GM18499 (cell line): ENCODE data around the gene CD4.

Source experiments
- ATAC-seq: cut with Tn5 transposase; IDR thresholded peaks from one replicate; pipeline ENCODE4 v1.9.1; 2021; ENCODE audit warnings: moderate number of reproducible peaks; ENCODE audit not compliant: insufficient read depth, unreplicated experiment

CD4 gene

DNA sequence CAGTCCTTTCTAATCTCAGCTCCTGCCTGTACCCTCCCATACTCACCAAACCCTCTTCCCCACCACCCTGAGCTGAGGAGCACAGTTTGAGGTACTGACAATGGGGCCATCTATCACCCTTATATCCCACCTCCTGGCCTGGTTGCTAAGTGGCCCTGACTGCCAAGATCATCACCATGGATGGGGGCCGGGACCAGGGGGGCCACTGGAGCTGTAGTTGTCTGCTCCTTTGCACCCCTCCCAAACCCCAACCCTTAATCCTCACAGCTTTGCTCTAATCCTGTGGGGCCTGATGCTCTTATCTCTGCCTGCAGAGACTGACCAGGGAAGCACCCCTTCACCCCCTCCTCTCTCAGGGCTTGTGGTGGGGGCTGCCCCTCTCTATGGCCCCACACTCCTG, 51.0 kb downstream of the CD4 start:
- ATAC-seq: no peak

DNA sequence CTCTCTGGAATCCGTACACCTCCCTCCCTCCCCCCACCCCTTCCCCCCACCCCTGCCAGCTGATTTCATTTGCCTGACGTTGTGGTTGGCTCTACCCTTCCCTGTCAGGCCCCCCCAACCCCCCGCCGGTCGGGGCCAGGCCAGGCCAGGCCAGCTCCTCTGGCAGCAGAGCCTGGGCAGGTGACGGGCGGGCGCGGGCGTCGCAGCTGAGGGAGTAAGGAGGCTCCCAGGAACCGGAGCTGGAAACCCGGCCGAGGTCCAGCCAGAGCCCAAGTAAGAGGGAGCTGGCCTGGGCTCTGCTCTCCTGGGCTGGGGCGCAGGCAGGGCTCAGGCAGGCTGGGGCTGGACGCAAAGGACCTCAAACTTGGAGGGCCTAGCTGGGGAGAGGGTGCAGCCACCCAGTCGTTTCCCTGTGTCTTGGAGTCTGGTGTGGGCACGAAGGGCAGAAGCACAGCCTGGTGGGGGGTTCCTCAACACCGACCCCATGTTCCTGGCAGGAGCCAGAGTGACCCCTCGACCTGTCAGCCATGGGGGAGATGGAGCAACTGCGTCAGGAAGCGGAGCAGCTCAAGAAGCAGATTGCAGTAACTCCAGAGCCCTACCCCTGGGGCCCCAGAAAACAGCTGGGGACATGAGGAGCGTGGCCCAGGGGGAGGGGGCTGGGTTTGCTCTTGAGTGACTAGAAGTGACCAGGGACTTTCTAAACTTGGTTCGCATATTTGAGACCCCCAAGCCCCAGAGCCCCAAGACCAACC, 51.6 kb downstream of the CD4 start, which contains the start of gene GNB3:
Gene GNB3 (plus strand): TSS at position 165 of the 755 bp plus-strand sequence. CDS start 363 bp downstream, at position 528.
- ATAC-seq: no peak

DNA sequence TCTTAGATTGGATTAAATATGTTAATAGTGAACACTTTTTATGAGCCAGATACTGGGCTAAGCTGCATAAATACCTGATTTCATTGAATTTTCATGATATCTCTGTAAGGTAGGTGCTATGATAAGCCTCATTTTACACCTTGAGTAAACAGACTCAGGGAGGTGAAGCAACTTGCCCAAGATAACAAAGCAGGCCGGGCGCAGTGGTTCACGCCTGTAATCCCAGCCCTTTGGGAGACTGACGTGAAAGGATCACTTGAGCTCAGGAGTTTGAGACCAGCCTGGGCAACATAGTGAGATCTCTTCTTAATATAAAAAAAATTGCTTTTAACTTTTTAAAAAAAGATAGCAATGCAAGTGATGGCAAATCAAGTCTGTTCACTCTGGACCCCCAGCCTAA, 52.7 kb downstream of the CD4 start:
- ATAC-seq: no peak

DNA sequence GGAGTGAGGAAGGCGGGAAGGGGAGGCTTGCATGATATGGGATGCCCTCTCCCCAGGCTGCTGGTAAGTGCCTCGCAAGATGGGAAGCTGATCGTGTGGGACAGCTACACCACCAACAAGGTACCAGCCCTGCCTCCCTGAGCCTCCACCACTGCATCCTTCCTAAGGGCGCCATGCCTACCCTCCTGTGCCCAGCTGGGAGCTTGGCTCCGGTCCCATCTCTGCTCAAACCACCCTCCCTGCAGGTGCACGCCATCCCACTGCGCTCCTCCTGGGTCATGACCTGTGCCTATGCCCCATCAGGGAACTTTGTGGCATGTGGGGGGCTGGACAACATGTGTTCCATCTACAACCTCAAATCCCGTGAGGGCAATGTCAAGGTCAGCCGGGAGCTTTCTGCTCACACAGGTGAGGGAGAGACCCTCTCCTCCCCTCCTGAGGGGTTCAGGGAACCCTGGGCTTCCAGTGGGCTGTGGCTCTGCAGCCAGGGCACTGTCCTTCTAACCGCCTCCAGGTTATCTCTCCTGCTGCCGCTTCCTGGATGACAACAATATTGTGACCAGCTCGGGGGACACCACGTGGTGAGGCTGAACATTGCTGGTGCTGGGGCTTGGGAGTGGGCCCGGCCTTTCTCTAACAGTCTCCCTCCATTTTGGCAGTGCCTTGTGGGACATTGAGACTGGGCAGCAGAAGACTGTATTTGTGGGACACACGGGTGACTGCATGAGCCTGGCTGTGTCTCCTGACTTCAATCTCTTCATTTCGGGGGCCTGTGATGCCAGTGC, 54.0 kb downstream of the CD4 start:
- no peak for ATAC-seq

DNA sequence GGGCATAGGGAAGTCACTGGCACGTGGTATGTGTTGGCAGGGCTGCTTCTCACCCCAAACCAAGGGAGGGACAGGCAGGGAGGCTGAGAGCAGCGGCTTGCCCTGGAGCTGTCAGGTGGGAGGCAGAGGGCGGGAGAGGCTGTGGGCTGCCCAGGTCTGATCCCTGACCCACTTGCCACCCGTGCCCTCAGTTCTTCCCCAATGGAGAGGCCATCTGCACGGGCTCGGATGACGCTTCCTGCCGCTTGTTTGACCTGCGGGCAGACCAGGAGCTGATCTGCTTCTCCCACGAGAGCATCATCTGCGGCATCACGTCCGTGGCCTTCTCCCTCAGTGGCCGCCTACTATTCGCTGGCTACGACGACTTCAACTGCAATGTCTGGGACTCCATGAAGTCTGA, 56.1 kb downstream of the CD4 start:
- ATAC-seq: no peak

DNA sequence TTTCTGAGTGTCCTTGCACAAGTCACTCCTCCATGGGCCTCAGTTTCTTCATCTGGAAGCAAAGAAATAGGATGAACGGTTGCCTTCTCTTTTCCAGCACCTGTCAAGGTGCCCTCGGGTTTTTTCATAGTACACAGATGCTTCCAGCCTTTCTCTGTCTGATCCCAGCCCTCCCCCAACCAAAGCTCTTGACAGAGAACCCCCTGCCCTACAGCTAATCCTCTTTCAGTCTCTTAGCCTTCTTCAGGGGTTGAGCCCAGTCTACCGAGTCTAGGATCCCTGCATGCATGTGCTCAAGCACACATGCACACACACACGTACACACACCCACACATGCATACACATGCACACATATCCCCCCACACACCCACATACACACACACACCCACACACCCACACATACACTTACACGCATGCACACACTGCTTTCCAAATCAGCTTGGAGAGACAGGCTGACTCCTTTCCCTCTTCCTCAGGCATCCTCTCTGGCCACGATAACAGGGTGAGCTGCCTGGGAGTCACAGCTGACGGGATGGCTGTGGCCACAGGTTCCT, 57.1 kb downstream of the CD4 start:
- no peak for ATAC-seq

DNA sequence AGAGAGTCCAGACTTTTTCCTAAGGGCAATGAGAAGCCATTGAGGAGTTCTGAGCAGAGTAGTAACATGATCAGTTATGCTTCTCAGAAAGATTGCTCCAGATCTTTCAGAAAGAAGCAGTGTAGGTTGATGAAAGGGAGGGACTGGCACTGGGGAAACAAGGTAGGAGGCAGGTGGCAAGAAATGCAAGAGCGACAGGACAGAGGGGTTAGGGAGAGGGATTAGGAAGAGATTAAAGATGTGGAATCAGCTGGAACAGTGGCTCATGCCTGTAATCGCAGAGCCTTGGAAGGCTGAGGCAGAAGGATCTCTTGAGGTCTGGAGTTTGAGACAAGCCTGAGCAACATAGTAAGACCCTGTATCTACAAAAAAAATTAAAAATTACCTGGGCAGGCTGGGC, 58.3 kb downstream of the CD4 start:
- no peak for ATAC-seq

DNA sequence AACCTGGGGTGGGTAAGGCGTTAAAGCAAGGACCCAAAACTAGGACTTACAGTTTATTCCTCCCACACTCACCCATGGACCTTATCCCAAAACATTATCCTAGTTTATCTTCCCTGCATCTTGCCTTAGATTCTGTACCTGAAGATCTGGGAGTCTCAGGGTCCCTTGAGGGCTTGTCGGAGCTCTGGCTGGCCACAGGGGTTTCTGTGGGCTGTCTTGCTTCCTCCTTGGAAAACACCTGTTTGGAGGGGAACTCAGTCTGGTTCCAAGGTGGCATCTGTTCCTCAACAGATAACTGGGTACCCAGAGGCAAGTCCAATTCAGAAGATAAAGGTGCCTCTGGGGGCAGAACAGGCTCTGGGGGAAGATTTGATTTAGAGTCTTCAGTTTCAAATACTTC, 60.1 kb downstream of the CD4 start:
- no peak for ATAC-seq

GRCh38 chr12:6849976-6850560, 60.7 kb downstream of the CD4 start:
- ATAC-seq: no peak

DNA sequence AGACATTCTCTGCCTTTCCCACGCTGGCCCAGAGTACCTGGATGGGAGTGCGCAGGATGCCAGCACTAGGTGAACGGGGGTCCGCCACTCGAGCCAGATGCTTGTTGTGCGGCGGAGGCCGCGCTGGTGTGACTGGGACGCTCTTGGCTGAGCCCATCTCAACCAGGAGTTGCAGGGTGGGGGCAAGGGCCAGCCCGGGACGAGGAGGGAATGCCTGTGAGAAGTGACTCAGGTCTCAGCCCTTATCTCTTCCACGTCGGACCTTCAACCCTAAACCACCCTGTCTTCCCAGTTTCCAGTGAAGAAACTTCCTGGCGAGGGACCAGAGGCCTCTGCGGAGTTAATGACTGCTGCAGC, 61.4 kb downstream of the CD4 start:
- no peak for ATAC-seq

DNA sequence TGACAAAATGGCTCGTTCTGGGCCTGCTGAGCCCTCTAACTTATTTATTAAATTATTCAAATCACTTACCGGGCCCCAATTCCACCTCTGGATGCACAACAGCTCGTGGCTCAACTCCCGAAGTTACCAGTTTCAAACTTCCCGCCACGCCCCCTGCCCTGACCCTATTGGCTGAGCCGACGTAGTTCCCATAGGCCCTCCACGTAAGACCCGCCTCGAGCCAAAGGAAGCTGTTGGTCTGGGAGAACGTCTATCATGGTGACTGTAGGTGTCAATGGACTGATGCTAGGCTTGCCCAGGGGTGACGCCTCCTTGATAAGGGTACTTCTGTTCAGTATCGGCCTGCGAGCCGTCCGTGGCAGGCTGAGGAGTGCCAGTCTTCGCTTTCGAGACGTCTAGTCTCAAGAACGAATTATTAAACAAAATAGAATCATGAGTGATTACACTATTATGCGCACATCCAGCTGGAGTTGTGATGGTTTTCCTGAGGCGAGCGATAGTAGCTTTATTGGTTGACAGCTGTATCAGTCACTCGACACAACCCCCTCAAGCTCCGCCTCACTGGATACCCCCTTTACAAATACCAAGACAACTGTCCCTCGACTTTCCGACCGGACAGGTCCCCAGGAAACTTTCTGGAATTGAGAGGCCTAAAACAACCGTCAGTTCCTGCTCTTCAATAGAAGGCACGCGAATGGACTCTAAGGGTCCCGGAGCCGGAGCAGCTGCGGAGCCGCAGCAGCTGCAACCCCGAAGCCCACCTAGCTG, 62.0 kb downstream of the CD4 start, which contains the start of gene CDCA3:
Gene CDCA3 (minus strand): TSS at position 134 of the 768 bp plus-strand sequence. CDS start 334 bp downstream, outside the sequence.
- ATAC-seq: peak; percentile 50

- peak; percentile 62 for ATAC-seq
Measured at GRCh38 chr12:6851921-6852650, 62.8 kb downstream of the CD4 start, which contains the start of gene USP5. Gene USP5, plus strand, starts transcription at chr12:6852150. Its CDS starts 30 bp downstream, at chr12:6852180.

- no peak for ATAC-seq
Measured at GRCh38 chr12:6852651-6853354, 63.5 kb downstream of the CD4 start.

- no peak for ATAC-seq
Measured at GRCh38 chr12:6853626-6854025, 64.3 kb downstream of the CD4 start.

DNA sequence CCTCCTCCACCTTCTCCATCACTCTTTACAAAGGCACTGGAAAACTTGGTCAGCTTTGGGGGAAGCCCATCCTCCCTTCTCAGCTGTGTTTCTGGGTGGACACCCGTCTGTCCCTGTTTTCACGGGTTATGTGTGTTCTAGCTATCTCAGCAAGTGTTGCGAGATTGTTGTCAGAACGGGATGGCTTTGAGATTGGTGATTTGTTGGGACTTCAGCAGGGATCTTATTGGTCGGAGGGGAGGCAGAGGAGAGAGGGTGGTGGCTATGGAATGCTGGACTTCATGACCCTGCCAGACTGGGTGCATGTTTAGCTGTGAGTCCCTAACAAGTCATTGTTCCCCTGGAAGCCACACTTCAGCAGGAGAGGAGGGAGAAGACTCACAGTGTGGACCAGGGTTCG, 64.7 kb downstream of the CD4 start:
- ATAC-seq: no peak

- ATAC-seq: no peak
Measured at GRCh38 chr12:6855322-6855721, 66.0 kb downstream of the CD4 start.

GRCh38 chr12:6858799-6859198, 69.5 kb downstream of the CD4 start:
- no peak for ATAC-seq

DNA sequence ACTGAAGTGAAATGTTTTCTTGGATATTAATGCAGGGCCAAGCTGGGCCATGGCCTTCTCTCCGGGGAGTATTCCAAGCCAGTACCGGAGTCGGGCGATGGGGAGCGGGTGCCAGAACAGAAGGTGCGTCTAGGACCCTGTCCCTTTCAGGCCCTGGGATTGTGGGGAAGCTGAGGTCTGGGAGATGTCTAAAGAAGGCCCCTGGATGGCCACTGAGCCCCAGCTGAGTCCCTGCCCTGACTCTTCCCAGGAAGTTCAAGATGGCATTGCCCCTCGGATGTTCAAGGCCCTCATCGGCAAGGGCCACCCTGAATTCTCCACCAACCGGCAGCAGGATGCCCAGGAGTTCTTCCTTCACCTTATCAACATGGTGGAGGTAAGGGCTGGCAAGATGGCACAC, 70.8 kb downstream of the CD4 start:
- no peak for ATAC-seq

DNA sequence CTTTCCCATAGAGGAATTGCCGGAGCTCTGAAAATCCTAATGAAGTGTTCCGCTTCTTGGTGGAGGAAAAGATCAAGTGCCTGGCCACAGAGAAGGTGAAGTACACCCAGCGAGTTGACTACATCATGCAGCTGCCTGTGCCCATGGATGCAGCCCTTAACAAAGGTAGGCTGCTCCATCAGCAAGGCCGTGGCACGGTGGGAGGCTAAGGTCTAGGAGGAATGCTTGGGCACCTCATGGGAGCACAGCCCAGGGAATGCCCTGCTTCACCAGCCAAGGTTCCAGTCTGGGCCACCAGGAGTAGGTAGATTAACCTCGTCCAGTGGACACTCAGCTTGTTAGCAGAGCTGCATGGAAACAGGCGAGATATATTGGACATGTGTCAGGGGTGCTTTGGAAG, 71.6 kb downstream of the CD4 start:
- ATAC-seq: no peak
